Activated naive CD4-positive, alpha-beta T cell treated with anti-CD3 and anti-CD28 coated beads for 36 hours (primary cell): ENCODE results near the gene AKAP1. TPM values are rescaled to one million over a fixed set of nuclear protein-coding genes. Genes with fewer than 3 reads are reported as not detected.

ENCODE experiments used
- CTCF ChIA-PET: fragments of 350-600 bp; sonication (Branson Sonifier 250); formaldehyde crosslinking; loops from one replicate; lab custom pipeline; 2021; ENCODE audit warnings: antibody characterized with exemption; lab: Charles Lee
- DNase-seq: peaks from one replicate; pipeline ENCODE4 v3.0.0-alpha.2; 2020
- H3K27ac Mint-ChIP-seq: one replicate; pipeline ENCODE4 v1.8.0; 2021; ENCODE audit warnings: mild to moderate bottlenecking, mixed read lengths
- H3K27me3 Mint-ChIP-seq: one replicate; pipeline ENCODE4 v1.8.0; 2021; ENCODE audit warnings: low read depth, mixed read lengths
- H3K36me3 Mint-ChIP-seq: one replicate; pipeline ENCODE4 v1.8.0; 2021; ENCODE audit warnings: low read depth, mixed read lengths
- H3K4me1 Mint-ChIP-seq: one replicate; pipeline ENCODE4 v1.8.0; 2021; ENCODE audit warnings: low read depth, mixed read lengths
- H3K4me3 Mint-ChIP-seq: one replicate; pipeline ENCODE4 v1.8.0; 2021; ENCODE audit warnings: mild to moderate bottlenecking, moderate library complexity, mixed read lengths
- H3K9me3 Mint-ChIP-seq: one replicate; pipeline ENCODE4 v1.8.0; 2021; ENCODE audit warnings: mixed read lengths
- intact Hi-C: fragments of 100-400 bp; cut with micrococcal nuclease; formaldehyde crosslinking; loops from one replicate; pipeline ENCODE4 v1.15.1; 2023
- total RNA-seq, 2 experiments: library from RNA; stranded (reverse); gene quantifications; one replicate each; pipeline ENCODE4 v1.2.3, GENCODE V29; 2021

Gene AKAP1
- total RNA-seq, 2 experiments from 2014 or later = 17.6 to 23.1 TPM

DNA sequence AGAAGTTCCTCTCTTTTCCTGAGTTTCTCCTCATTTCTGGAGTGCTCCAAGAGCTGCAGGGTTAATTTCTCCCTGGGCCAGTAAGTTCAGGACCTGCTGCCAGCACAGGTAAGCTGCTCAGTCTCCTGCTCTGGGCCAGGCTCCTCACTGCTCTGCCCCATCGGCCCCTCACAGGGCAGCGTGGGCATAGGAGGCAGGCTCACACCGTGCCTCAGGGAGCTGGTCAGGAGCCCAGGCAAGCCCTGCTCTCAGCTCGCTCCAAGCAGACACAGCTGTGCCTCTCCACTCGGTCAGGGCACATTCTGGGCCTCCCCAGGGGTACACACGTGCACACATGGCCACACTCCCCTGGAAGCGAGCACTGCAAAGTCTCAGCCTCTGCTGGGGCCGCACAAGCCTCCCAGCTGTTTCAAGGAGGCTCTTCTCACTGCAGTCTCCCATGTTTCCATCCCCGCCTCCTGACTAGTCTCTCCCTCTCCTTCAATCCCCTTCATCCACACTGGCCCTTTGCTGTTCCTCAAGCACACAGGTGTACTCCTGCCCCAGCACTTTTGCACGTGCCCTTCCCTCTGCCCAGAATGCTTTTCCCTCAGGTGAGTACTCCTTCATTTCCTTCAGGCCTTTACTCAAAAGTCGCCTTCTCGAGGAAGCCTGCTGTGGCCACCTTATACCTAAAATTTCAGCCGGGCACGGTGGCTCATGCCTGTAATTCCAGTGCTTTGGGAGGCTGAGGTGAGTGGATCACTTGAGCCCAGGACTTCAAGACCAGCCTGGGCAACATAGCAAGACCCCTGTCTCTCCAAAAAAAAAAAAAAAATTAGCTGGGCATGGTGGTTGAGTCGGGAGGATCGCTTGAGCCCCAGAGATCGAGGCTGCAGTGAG, 53.2 kb downstream of the AKAP1 start:
- Mint-ChIP-seq H3K27me3 (no peaks in the 10 kb centered on the region), H3K36me3 (no peaks in the 10 kb centered on the region), H3K4me3 (no peak overlapping the region), H3K9me3 (peaks cover 2% of the 10 kb centered on the region), H3K27ac (no peak overlapping the region), H3K4me1 (peaks cover 16% of the 10 kb centered on the region)
- no peak for DNase-seq
- CTCF ChIA-PET = interaction anchor here (0.6 to 0.9 kb wide), 2 partner anchors 34 to 859 kb away, joined by 3 read pairs; no protein-coding TSS in a partner anchor
- intact Hi-C loops = no loop called here

DNA sequence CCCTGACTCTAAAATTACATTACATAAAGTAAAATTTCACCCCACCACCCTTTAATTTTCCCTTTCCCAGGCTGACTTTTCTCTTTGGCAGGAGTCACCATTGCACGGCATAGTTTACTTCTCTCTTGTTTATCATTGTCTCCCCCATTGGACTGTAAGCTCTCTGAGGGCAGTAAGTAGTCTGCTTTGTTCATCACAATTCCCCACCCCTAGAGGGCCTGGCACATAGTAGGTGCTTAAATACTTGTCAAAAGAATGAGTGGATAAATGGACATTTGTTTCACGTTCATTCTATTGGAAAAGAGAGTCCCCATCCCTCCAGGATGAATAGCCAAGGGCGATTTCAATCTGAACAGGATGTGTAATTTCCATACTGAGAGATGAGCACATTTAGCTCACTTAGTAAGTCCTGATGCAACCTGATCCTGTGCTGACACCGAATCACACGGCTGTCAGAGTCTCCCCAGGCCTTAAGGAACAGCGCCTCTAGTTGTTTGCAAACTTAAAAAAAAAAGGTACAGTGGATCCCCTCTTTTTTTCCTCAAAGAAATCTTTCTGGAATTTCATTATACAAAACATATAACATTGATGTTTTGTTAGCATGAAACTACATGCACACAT, 54.0 kb downstream of the AKAP1 start:
- H3K27me3 Mint-ChIP-seq = no peaks in the 10 kb centered on the region
- intact Hi-C loops = no loop called here
- H3K27ac Mint-ChIP-seq = no peak overlapping the region
- H3K36me3 Mint-ChIP-seq = no peaks in the 10 kb centered on the region
- H3K9me3 Mint-ChIP-seq = peaks cover 2% of the 10 kb centered on the region
- H3K4me3 Mint-ChIP-seq = no peak overlapping the region
- peak; percentile 25 for DNase-seq
- CTCF ChIA-PET = interaction anchor here (0.9 kb wide), 1 partner anchor 33 kb away, joined by 3 read pairs; no protein-coding TSS in a partner anchor
- H3K4me1 Mint-ChIP-seq = peaks cover 16% of the 10 kb centered on the region

DNA sequence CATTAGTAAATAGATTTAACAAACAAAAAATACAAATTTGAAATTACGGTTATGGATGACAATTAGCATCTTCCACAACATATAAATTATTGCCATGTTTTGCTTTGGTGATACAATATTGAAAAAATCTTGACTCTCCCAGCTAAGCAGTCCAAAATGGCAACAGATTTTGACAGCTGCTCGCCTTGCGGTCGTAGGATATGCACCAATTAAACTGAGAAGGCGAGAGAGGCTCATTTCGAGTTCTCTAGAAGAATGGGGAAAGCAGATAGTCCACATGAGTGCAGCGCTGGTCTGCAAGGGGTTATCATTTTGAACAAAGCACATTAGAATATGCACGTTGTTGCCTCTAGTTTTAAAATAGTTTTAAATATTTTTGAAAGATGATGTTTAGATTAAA, 55.3 kb downstream of the AKAP1 start:
- H3K27ac Mint-ChIP-seq = no peak overlapping the region
- H3K4me1 Mint-ChIP-seq = peaks cover 16% of the 10 kb centered on the region
- H3K9me3 Mint-ChIP-seq = peaks cover 2% of the 10 kb centered on the region
- intact Hi-C loops = no loop called here
- no peaks in the 10 kb centered on the region for H3K36me3 Mint-ChIP-seq
- no peaks in the 10 kb centered on the region for H3K27me3 Mint-ChIP-seq
- no peak overlapping the region for H3K4me3 Mint-ChIP-seq
- no peak for DNase-seq
- CTCF ChIA-PET = no interaction called here

DNA sequence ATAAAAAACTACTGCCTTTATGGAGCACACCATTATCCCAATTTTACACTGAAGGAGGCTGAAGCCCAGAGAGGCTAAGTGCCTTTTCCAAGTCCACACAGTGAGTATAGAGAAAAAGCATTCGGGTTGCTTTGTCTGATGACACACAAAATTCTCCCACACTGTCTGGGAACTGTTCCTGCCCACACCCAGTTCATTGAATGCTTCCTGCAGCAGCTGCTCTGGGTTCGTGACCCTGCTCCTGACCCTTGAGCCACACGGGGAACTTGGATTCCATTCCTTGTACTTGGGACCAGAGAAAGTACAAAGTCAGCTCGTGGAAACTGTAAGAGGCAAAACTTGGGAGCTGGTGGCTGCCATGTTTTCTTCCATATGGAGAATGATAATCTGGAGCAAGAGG, 57.9 kb downstream of the AKAP1 start:
- no peak for DNase-seq
- Mint-ChIP-seq H3K4me3 (no peak overlapping the region), H3K27ac (no peak overlapping the region), H3K4me1 (peaks cover 4% of the 10 kb centered on the region), H3K27me3 (no peaks in the 10 kb centered on the region), H3K9me3 (peaks cover 2% of the 10 kb centered on the region), H3K36me3 (no peaks in the 10 kb centered on the region)
- CTCF ChIA-PET = interaction anchor here (0.6 kb wide), 1 partner anchor 37 kb away, joined by 3 read pairs; no protein-coding TSS in a partner anchor
- intact Hi-C loops = no loop called here

DNA sequence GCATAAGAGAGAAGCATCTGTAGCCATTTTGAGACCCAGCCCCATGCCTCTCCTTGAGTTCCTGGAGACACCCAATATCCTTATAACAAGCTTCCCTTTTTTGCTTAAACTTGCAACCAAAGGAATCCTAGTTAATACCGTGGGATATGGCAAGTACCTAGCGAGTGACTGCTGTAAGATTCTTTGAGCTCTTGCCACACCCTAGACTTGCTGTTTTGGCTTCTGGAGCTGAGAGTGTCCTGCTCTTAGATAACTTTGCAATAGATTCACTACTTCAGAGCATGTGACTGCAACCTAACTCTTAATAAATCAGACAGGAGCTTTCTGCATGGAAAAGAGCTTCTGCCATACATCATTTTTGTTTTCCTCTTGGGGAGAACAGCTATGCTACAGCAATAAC, 58.3 kb downstream of the AKAP1 start:
- peaks cover 2% of the 10 kb centered on the region for H3K9me3 Mint-ChIP-seq
- CTCF ChIA-PET = interaction anchor here (0.6 kb wide), 1 partner anchor 37 kb away, joined by 3 read pairs; no protein-coding TSS in a partner anchor
- intact Hi-C loops = no loop called here
- H3K4me1 Mint-ChIP-seq = peaks cover 4% of the 10 kb centered on the region
- no peak for DNase-seq
- H3K4me3 Mint-ChIP-seq = no peak overlapping the region
- no peaks in the 10 kb centered on the region for H3K36me3 Mint-ChIP-seq
- H3K27me3 Mint-ChIP-seq = no peaks in the 10 kb centered on the region
- H3K27ac Mint-ChIP-seq = no peak overlapping the region

DNA sequence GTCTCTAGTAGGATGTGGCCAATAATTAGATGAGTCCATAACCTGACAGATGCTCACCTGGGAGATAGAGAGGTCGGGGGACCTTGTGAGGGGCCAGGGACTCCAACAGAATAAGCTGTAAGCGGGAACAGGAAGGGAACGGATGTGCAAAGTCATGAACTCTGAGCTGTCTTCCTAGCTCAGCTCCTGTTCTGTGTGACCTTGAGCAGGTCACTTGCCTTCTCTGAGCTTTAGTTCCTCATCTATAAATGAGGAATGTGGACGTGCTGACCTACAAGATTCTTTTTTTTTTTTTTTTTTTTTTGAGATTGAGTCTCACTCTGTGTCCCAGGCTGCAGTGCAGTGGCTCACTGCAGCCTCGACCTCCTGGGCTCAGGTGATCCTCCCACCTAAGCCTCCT, 58.9 kb downstream of the AKAP1 start:
- CTCF ChIA-PET = no interaction called here
- H3K9me3 Mint-ChIP-seq = peaks cover 1% of the 10 kb centered on the region
- no peak overlapping the region for H3K27ac Mint-ChIP-seq
- peaks cover 3% of the 10 kb centered on the region for H3K4me1 Mint-ChIP-seq
- no peak overlapping the region for H3K4me3 Mint-ChIP-seq
- H3K27me3 Mint-ChIP-seq = peaks cover 2% of the 10 kb centered on the region
- no peak for DNase-seq
- H3K36me3 Mint-ChIP-seq = no peaks in the 10 kb centered on the region
- intact Hi-C loops = no loop called here

DNA sequence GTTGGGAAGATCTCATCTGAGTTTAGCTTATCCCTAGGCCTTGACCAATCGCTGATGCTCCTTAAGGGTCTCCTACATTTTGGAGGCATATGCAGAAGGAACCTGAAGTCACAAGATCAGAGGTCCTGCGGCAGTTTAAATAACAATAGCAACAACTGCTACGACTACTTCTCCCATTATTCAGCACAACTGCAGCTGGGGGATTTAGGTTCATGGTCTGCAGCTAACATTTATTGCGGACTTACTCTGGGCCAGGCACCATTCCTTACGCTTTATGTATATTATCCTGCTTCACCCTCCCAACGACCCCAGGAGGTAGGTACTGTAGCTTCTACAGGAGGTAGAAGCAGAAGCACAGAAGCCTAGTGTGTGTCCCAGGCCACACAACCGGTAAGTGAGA, 59.5 kb downstream of the AKAP1 start:
- intact Hi-C loops = no loop called here
- Mint-ChIP-seq H3K4me1 (no peaks in the 10 kb centered on the region), H3K27me3 (peaks cover 3% of the 10 kb centered on the region), H3K36me3 (no peaks in the 10 kb centered on the region), H3K9me3 (no peaks in the 10 kb centered on the region), H3K4me3 (no peak overlapping the region), H3K27ac (no peak overlapping the region)
- DNase-seq = no peak
- CTCF ChIA-PET = no interaction called here

DNA sequence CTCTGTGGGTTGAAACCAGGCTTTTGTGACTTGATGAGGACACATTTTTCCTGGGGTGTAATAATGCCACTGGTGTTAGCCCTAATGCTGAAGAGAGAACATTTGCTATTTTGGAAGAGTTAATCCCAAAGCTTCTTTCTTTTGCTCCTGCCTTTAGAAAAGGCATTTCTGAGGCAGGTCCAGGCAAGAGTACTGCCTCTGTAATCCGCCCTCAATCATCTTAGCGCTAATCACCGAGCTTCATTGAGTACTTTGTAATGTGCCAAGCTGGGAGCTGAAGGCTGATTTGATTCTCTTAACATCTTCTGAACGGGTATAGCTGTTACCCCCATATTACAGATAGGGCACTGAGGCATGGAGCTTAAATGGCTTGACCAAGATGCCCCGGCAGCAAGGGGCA, 60.3 kb downstream of the AKAP1 start:
- no peak for DNase-seq
- CTCF ChIA-PET = interaction anchor here (0.6 kb wide), 1 partner anchor 296 kb away, joined by 3 read pairs; no protein-coding TSS in a partner anchor
- H3K4me3 Mint-ChIP-seq = no peak overlapping the region
- no peaks in the 10 kb centered on the region for H3K9me3 Mint-ChIP-seq
- H3K27ac Mint-ChIP-seq = no peak overlapping the region
- H3K27me3 Mint-ChIP-seq = peaks cover 3% of the 10 kb centered on the region
- no peaks in the 10 kb centered on the region for H3K4me1 Mint-ChIP-seq
- no peaks in the 10 kb centered on the region for H3K36me3 Mint-ChIP-seq
- intact Hi-C loops = no loop called here

DNA sequence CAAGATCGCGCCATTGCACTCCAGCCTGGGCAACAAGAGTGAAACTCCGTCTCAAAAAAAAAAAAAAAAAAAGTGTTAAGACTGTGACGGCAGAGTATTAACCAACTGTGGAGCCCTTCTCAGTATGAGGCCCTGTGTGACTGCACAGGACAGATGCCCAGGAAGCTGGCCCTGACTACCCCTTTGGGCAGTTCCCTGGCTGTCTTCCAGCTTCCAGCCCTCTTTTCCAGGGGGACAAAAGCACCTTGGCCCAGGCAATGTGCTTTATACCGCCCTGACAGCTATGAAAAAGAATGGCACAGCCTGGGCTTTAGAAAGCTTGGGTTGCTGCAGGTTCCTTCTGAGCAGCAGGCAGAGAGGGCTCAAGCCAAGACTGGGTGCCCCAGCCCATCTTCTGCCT, 61.2 kb downstream of the AKAP1 start:
- H3K4me3 Mint-ChIP-seq = no peak overlapping the region
- H3K36me3 Mint-ChIP-seq = no peaks in the 10 kb centered on the region
- no peak overlapping the region for H3K27ac Mint-ChIP-seq
- H3K27me3 Mint-ChIP-seq = peaks cover 5% of the 10 kb centered on the region
- CTCF ChIA-PET = no interaction called here
- intact Hi-C loops = no loop called here
- H3K9me3 Mint-ChIP-seq = no peaks in the 10 kb centered on the region
- H3K4me1 Mint-ChIP-seq = no peaks in the 10 kb centered on the region
- DNase-seq = no peak

DNA sequence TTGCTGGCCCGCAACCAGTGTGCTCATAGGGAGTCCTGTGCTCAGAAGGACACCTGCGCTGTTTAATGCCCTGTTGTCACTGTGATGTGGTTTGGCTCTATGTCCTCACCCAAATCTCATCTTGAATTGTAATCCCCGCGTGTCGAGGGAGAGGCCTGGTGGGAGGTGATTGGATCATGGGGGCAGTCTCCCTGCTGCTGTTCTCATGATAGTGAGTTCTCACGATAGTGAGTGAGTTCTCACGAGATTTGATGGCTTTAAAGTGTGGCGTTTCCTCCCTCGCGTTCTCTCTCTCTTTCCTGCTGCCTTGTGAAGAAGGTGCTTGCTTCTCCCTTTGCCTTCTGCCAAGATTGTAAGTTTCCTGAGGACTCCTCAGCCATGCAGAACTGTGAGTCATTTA, 66.8 kb downstream of the AKAP1 start:
- Mint-ChIP-seq H3K27me3 (peaks cover 5% of the 10 kb centered on the region), H3K9me3 (no peaks in the 10 kb centered on the region), H3K36me3 (no peaks in the 10 kb centered on the region), H3K4me1 (no peaks in the 10 kb centered on the region), H3K27ac (no peak overlapping the region), H3K4me3 (no peak overlapping the region)
- intact Hi-C loops = no loop called here
- CTCF ChIA-PET = no interaction called here
- no peak for DNase-seq

DNA sequence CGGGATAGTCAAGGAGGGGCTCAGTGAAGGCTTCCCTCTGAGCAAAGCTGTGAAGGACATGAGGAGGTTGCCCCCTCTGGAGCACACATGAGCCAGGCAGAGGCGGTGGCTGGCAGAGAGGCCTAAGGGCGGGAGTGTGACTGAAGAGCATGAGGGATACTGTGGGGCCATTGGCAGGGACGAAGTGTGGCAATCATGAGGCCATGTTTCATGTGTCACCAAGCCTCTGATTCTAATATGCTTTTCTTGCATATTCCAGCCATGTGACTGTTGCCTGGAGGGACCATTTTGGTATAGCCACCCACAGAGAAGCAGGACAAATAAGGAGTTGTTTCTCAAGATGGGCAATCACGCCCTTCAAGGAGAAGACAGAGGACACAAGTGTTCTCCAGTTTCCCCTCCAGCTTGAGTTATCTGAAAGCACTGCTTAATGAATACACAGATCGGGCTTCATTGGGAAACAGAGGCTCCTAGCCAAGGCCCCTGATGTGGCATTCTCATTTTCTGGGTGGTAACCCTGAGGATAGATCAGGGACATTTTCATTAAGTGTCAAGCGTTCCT, 68.0 kb downstream of the AKAP1 start:
- Mint-ChIP-seq H3K4me3 (no peak overlapping the region), H3K27me3 (peaks cover 5% of the 10 kb centered on the region), H3K36me3 (no peaks in the 10 kb centered on the region), H3K4me1 (no peaks in the 10 kb centered on the region), H3K27ac (no peak overlapping the region), H3K9me3 (no peaks in the 10 kb centered on the region)
- no peak for DNase-seq
- intact Hi-C loops = no loop called here
- CTCF ChIA-PET = interaction anchor here (0.6 to 1.1 kb wide), 2 partner anchors 467 to 682 kb away, joined by 3 read pairs; no protein-coding TSS in a partner anchor

DNA sequence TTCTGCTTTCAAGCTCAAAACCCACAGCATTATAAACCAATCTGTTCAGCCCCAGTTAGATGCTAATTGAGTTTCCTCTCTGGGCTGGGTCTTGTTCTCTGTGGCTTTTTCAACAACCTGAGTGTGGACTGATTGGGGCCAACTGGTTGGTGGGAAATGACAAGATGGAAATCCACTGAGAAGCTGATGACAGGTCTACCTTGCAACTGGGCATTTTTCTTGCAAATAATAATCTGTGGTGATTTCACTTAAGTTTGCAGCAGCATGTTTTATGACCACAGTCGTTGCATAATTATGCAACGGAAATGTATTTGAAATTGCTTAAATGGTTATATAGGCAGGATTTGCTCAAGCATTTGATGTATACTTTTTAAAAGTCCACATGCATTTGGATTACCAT, 69.9 kb downstream of the AKAP1 start:
- Mint-ChIP-seq H3K4me1 (no peaks in the 10 kb centered on the region), H3K36me3 (no peaks in the 10 kb centered on the region), H3K4me3 (no peak overlapping the region), H3K9me3 (no peaks in the 10 kb centered on the region), H3K27me3 (peaks cover 2% of the 10 kb centered on the region), H3K27ac (no peak overlapping the region)
- no peak for DNase-seq
- CTCF ChIA-PET = interaction anchor here (1.3 kb wide), 1 partner anchor 28 kb away, joined by 3 read pairs; no protein-coding TSS in a partner anchor
- intact Hi-C loops = no loop called here
